ENCODE results near the gene CDH4. TPM values are rescaled to one million over a fixed set of nuclear protein-coding genes. Genes with fewer than 3 reads are reported as not detected.

The CDH4 gene
- total and polyA plus RNA-seq, 2 of the 8 experiments (the other 6 are each of a cell fraction or from before 2014, with no cell fraction given) = 4.3 to 7.9 TPM

DNA sequence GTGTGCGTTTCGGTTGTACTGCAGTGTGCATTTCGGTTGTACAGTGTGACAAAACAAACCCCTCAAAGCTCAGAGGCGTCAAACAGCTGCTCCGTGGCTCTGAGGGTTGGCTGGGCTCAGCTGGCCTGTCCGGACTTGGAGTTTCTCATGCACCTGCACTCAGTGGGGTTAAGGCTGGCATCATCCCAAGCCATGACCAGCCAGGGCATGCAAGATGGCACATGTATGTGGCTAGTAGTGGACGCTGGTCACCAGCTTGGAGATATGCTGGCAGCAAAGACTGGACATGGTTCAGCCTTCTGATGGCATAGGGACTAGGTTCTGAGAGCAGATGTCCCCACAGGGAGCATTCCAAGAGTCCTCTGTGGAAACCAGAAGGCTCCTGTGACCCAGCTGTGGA lies 187.2 kb downstream of the CDH4 start:
- H2AFZ ChIP-seq (ENCODE audit: low read length) = no peak overlapping the region
- no peaks in the 10 kb centered on the region for H3K27me3 ChIP-seq (replicated peaks in 1 of 4; ENCODE audit: control insufficient read depth in 3 of 4, extremely low read depth in 1 of 4, insufficient read depth in 3 of 4, low read length in 3 of 4)
- ChIA-PET POLR2A (ENCODE audit: partially characterized antibody) (no interaction called here), CTCF (ENCODE audit: partially characterized antibody) (interaction anchor here (1.1 to 1.4 kb wide), 3 partner anchors 63 to 119 kb away, joined by 3 to 4 read pairs (median 3); no protein-coding TSS in a partner anchor)
- no peaks in the 10 kb centered on the region for H3K9me3 ChIP-seq (ENCODE audit: insufficient read depth in 2 of 2, low read depth in 1 of 2, low read length in 1 of 2)
- no peak overlapping the region for H3K4me3 ChIP-seq (ENCODE audit: extremely low read depth in 1 of 4, insufficient read depth in 2 of 4, low read depth in 3 of 4, low read length in 4 of 4)
- peak overlapping the region; percentile 100 for H2BK20ac ChIP-seq (ENCODE audit: low read length)
- H3K9ac ChIP-seq (replicated peaks in 1 of 4; ENCODE audit: extremely low read depth in 1 of 4, low read depth in 3 of 4, low read length in 3 of 4) = no peak overlapping the region
- peak overlapping the region; percentile 97 for H2BK120ac ChIP-seq (replicated peaks; ENCODE audit: low read depth, low read length)
- H3K4ac ChIP-seq (replicated peaks; ENCODE audit: insufficient read length, low read depth, low read length) = peak overlapping the region; percentile 91
- peak overlapping the region; percentile 99 for H2BK12ac ChIP-seq (ENCODE audit: low read depth, low read length)
- no peaks in the 10 kb centered on the region; a peak in 1 of 4 replicates for H3K79me2 ChIP-seq (ENCODE audit: control insufficient read depth in 1 of 2, insufficient read depth in 2 of 2, low read length in 2 of 2)
- H3K36me3 ChIP-seq (ENCODE audit: control insufficient read depth in 2 of 4, insufficient read depth in 4 of 4, low read length in 3 of 4) = no peaks in the 10 kb centered on the region
- H3K4me2 ChIP-seq (ENCODE audit: insufficient read depth in 1 of 2, low read depth in 2 of 2, low read length in 2 of 2) = no peak overlapping the region
- no peaks in the 10 kb centered on the region for H4K20me1 ChIP-seq (replicated peaks in 1 of 2; ENCODE audit: control insufficient read depth in 1 of 2, insufficient read depth in 2 of 2, low read length in 2 of 2)
- peak overlapping the region; percentile 100 for H2BK15ac ChIP-seq (ENCODE audit: low read length)
- peak overlapping the region; percentile 95 for H3K18ac ChIP-seq (ENCODE audit: extremely low read depth, low read length)
- H3K27ac ChIP-seq (ENCODE audit: low read depth, low read length) = no peak overlapping the region
- no peak overlapping the region; the same call in 1 of the 2 replicates for H4K8ac ChIP-seq (ENCODE audit: extremely low read depth, insufficient read depth, low read length)
- H4K91ac ChIP-seq (replicated peaks; ENCODE audit: insufficient read length, low read length) = peak overlapping the region; percentile 99
- DNase-seq (ENCODE audit: low read depth in 1 of 2, low spot score in 2 of 2) = no peak
- FAIRE-seq = no peak
- H4K5ac ChIP-seq (ENCODE audit: insufficient read length, low read depth, low read length) = peak overlapping the region; percentile 27
- no peak overlapping the region for H3K56ac ChIP-seq (replicated peaks; ENCODE audit: insufficient read length, low read depth, low read length)
- no peaks in the 10 kb centered on the region; the same call in none of the 2 replicates for H3K23me2 ChIP-seq (ENCODE audit: low read depth, low read length)
- peaks cover 2% of the 10 kb centered on the region; the same call in 1 of the 2 replicates for H3K79me1 ChIP-seq (ENCODE audit: low read depth, low read length)
- H3K4me1 ChIP-seq (replicated peaks in 1 of 4; ENCODE audit: control insufficient read depth in 3 of 4, insufficient read depth in 4 of 4, low read length in 3 of 4) = peaks cover 22 to 66% (median 35%) of the 10 kb centered on the region in 4 experiments
- H3K23ac ChIP-seq (ENCODE audit: insufficient read length) = no peak overlapping the region
- peak overlapping the region; percentile 94; the same call in 1 of the 2 replicates for H2BK5ac ChIP-seq (ENCODE audit: low read depth, low read length)
- peak overlapping the region; percentile 99 for H2AK5ac ChIP-seq (ENCODE audit: low read depth, low read length)
- 92% methylated on average over 7 of the region's 7 CpGs; no CpG with 5 or more reads in 1 of the 2 experiments for WGBS, 2 experiments (ENCODE audit: extremely low coverage in 1 of 2, insufficient coverage in 1 of 2, insufficient read length in 1 of 2, insufficient replicate concordance in 2 of 2, low coverage in 1 of 2, low lambda C conversion rate in 2 of 2, missing lambda C conversion rate in 1 of 2)
- H3K14ac ChIP-seq (ENCODE audit: insufficient read length) = no peak overlapping the region
- TF ChIP-seq ASH2L (IDR thresholded peaks at IDR 0.05; ENCODE audit: low read length) (no peak), BCL11A (IDR thresholded peaks at IDR 0.05; ENCODE audit: low read depth in 2 of 2, low read length in 2 of 2) (no peak), KDM5A (IDR thresholded peaks at IDR 0.05; ENCODE audit: low read length) (no peak), POLR2AphosphoS5 (IDR thresholded peaks at IDR 0.05; ENCODE audit: low read depth, low read length) (no peak), CHD2 (IDR thresholded peaks at IDR 0.05; ENCODE audit: low read length) (no peak), TEAD4 (IDR thresholded peaks at IDR 0.05; ENCODE audit: low read depth, low read length) (no peak), SP2 (IDR thresholded peaks at IDR 0.05; ENCODE audit: low read length) (no peak), NRF1 (IDR thresholded peaks at IDR 0.05; ENCODE audit: low read depth, low read length) (no peak), MAFK (IDR thresholded peaks at IDR 0.05; ENCODE audit: low read depth, low read length) (no peak), JUN (IDR thresholded peaks at IDR 0.05; ENCODE audit: low read depth, low read length) (no peak), CHD1 (IDR thresholded peaks at IDR 0.05; ENCODE audit: low read depth, low read length) (no peak), CTBP2 (IDR thresholded peaks at IDR 0.05; ENCODE audit: borderline replicate concordance, insufficient read depth, insufficient read length, low read length) (no peak), TBP (IDR thresholded peaks at IDR 0.05; ENCODE audit: low read depth, low read length) (no peak)
- TF ChIP-seq, protein P1, sequence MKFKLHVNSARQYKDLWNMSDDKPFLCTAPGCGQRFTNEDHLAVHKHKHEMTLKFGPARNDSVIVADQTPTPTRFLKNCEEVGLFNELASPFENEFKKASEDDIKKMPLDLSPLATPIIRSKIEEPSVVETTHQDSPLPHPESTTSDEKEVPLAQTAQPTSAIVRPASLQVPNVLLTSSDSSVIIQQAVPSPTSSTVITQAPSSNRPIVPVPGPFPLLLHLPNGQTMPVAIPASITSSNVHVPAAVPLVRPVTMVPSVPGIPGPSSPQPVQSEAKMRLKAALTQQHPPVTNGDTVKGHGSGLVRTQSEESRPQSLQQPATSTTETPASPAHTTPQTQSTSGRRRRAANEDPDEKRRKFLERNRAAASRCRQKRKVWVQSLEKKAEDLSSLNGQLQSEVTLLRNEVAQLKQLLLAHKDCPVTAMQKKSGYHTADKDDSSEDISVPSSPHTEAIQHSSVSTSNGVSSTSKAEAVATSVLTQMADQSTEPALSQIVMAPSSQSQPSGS (IDR thresholded peaks at IDR 0.05; ENCODE audit: low read length) = no peak

All from H1 (cell line).